Activated CD4-positive, alpha-beta T cell treated with anti-CD3 and anti-CD28 coated beads, Interleukin-2, amount 50 U/mL, for 1 hour (primary cell): ENCODE results near the gene RIPOR2.
"Not testable (repeated sequence)": the region's sequence is repeated elsewhere in the genome, so short reads cannot be mapped to it uniquely, and the experiment has no call there.

Experiments used
- DNase-seq: peaks from one replicate; pipeline ENCODE4 v3.0.0-alpha.2; 2020

RIPOR2 gene

DNA sequence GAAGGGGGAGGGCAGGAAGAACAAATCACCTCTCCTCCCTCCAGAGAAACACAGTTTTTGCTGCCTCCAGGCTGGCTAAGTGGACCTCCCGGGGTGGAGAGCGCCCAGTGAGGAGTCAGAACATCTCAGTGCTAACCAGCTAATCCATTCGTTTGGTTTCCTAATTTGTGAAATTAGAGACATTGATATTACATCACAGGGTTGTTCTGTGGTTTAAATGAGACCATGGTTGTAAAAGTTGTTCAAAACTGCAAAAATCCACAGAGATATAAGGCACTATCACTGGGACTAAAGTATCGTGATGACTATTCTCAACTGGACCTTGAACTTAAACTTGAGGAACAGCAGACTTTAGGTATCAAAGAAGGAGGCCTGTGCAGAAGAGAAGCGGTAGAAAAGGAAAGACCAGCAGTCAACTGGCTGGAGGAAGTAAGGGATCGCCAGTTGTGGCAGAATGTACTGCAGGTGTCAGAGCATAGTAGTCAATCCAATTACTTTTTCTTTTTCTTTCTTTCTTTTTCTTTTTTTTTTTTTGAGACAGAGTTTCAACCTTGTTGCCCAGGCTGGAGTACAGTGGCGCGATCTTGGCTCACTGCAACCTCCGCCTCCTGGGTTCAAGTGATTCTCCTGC, 33.9 kb downstream of the RIPOR2 start:
- no peak for DNase-seq

DNA sequence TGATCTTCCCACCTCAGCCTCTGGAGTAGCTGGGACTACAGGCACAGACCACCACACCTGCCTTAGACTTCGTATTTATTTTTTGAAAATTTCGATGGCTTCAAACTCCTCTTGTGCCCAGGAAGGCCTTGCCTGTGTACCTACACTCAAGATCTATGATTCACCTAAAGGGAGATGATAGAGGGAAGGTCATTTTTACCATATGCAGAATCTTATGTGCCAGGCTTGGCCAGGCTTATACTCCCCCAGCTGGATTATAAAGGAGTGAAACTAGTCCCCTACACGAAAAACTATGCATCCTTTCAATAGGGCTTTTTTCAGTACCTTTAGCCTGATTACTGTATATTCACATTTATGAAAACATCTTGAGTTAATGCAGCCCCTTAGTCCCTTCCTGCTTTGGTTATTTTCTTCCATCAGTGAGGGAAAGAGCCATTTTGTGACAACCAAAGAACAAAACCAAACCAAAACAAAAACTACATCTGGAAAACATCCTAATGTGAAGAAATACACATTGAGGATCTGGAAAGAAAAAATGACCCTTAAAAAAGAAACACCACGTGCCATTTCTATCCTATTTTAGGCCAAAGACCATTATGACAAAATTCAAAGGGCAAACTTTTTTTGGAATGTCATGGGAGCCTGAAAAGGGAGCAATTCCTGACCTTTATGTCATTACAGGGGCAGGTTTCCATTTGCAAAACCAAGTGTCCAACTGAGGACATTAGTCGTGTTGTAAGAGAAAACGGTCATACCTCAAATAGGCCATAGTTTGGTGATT, 34.7 kb downstream of the RIPOR2 start:
- no peak for DNase-seq

DNA sequence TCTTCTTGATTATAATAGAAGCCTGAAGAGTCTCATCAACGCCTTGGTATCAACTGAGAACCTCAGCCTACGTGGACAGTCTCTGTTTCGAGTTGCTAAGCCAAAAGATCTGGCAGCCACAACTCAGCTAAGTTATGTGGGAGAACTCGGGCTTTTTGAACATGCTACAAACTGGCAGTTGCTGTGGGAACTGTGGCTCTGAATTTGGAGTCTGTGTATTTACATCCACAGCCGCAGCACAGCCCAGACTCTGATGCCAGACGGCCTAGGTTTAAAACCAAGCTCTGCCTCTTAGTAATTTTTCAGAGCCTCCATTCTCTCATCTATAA, 35.8 kb downstream of the RIPOR2 start:
- peak; percentile 37 for DNase-seq

DNA sequence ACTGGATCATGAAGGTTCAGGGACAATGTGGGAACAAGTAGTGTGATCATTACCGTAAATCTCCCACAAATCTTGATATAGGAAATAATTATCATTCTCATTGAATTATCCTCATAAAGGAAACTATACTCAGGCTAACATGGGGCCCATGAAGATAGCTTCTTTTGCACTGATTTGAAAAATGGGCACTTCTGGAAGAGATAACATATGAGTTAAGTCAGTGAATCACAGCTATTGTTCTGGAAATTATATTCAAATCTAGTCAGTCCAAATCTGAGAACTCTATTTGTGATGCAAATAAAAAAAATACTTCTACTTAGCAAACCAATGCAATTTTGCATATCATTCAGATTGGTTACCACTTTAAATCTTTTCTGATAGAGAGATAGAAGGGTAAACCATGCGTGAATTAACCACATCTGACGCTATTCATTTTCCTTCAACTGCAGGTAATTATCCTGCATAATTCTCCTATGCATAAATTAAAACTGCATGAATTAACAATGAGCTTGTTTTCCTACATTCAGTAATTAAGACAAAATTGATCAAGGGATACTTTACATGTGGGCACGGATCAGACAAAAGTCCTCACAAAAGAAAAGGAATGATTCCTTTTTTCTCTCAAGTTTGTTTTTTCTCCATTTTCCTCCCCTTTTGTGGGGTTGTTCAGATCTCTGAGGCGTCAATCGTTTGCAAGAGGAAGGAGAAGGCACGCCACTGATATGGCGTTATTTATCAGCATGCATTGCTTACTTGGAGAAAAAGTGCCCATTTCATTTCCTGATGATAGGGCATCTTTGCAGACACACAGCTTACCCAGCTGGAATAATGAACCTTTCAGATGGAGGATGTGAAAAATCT, 36.4 kb downstream of the RIPOR2 start:
- DNase-seq: no peak

DNA sequence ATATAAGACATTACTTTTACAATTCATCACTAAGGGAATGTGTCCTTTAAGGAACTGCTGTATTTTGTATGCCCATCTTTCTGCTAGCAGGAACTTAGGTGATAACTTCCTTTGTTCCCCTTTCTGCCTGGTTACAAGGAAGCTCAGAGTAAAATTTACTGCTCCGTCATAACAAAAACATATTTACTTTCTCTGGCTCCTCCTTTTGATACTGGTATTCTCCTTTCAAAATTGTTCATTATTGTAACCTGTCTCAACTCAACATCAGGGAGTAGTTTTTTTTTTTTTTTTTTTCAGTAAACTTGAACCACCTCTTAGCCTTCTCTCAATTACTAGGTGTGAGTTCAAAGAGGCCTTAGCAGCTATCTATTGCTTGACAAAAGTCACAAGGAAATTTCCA, 37.1 kb downstream of the RIPOR2 start:
- DNase-seq: no peak

DNA sequence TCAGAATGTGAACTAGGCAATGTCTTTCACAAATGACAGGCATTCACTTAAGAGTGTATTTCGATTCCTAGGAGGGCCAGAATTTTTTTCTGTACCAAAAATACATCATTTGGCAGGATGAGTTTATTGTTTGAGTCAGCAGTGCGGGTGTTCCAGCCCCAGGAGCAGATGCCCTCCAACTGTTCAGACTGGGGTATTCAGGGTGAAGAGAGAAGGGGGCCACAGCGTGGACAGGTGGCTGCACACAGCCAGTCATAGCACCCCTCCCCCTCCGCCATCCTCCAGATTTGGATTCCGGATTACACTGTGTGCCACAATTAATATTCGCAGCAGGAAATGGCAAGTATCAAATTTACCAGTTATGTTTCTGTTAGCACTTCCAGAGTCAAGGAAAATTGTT, 38.6 kb downstream of the RIPOR2 start:
- DNase-seq: no peak

DNA sequence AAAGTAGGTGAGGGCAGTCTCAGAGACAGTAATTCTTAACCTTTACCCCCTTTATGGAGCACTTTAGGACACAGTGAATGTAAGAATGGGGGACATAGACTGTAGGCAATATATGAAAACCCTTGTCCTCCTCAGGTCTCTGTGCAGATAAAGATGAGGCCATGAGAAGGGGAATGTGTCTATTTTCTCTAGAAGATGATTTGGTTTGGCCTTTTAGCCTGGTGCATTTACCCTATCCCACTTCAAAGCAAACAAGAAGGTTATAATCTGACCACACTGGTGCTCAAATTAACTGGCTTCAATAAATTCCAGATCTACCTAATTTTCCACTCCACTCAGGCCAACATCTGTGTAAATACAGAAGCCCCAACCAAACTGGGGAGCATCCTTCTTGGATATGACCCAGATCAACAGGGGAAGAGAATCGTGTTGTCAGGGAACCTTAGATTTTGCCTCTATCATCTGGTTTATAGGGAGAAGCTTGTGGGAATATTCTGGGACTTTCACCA, 42.4 kb downstream of the RIPOR2 start:
- no peak for DNase-seq

DNA sequence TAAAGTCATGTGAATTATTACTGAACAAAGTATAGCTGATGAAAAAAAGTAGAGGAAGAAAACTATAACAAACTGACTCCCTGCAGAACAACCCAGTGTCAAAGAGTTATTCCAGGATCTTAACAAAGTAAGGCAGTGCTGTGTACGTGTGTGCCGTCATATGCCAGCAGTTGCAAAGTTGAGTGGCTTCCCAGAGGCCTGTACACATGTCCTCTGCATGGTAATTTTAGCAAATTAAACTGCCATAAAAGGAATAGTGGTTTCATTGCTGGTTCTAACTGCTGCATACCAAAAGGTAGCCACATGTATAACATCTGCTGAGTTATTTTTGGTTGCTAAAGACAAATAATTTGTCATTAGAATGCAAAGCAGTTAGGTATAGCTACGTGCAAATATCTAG, 44.8 kb downstream of the RIPOR2 start:
- no peak for DNase-seq

DNA sequence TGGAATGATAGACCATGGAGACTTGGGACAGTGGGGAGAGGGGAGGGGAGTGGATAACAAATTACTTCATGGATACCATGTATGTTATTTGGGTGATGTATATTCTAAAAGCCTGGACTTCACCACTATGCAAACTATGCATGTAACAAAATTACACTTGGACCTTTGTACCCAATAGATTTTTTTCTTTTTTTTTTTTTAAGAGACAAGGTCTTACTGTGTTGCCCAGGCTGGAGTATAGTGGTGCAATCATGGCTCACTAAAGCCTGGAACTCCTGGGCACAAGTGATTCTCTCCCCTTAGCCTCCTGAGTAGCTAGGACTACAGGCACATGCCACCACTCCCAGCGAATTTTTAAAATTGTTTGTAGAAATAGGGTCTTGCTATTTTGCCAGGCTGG, 45.3 kb downstream of the RIPOR2 start:
- DNase-seq: no peak

DNA sequence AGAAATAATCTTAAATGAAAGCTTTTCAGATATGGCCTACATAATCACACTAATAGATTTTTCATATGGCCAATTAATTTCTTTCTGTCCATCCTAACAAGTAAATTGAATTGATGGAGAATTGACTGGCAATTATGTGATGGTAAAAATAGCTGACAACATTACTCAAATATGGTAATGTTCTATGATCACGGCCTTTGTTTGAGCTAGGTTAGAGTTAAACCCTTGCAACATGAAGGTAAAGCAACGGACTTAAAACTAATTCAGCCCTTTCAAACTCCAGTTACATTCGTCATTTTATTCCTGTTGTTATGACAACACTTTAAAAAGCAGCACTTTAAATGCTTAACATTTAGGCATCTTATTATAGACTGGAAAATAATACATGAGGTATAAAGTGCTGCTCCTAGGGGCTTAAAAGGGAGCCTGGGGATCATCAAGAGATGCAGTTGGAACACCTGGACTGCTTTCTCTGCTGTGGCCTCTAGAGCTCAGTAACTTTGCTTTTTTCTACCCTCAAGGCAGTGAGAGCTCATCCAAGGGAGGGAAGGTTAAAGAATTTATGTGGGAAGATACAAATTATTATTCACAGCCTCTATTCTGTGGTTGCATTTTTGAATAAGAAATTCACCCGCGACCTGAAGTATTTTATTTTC, 46.9 kb downstream of the RIPOR2 start:
- DNase-seq: no peak

DNA sequence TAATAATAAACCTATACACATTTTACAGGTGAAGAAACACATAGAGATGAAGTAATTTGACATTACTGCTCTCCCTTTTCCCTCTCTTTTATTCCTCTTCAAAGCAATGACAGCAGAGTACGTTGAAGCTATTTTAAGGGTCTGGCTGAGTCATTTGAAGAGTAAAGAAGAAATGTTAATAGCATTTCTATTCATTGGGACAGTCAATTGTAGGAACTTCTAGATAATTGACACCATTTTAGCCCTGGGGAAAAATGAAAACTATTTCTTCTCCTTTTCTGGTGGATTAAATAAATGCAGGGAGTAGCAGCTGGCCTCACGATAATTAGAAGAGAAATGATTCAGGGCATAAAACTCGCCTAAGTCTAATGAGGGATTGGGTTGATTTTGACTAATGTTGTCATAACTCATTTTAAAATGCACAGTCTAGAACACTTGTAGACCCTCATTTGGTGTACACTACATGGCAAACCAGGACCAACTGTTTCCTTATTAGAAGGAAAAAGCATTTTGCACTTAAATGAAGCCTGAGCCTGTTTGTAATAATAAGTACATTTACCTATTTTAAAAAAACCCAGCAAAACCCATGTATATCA, 48.1 kb downstream of the RIPOR2 start:
- DNase-seq: no peak

DNA sequence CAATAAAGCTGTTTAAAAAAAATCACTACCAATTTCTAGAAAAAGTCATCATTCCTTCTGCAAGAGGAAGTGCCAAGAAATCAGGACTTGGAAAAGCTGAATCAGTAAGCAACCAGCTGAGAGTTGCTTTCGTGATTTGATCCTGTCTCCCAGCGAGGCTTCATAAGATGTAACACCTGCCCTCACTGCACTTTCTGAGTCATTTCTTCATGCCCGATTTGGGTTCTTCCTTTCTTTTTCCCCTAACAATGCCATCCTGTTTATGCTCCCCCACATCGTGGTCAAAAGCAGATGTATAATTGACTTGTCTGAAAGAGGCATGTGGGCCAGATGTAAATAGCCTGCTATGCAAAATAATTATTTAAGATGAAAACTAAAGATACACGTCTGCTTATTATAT, 52.1 kb downstream of the RIPOR2 start:
- no peak for DNase-seq

DNA sequence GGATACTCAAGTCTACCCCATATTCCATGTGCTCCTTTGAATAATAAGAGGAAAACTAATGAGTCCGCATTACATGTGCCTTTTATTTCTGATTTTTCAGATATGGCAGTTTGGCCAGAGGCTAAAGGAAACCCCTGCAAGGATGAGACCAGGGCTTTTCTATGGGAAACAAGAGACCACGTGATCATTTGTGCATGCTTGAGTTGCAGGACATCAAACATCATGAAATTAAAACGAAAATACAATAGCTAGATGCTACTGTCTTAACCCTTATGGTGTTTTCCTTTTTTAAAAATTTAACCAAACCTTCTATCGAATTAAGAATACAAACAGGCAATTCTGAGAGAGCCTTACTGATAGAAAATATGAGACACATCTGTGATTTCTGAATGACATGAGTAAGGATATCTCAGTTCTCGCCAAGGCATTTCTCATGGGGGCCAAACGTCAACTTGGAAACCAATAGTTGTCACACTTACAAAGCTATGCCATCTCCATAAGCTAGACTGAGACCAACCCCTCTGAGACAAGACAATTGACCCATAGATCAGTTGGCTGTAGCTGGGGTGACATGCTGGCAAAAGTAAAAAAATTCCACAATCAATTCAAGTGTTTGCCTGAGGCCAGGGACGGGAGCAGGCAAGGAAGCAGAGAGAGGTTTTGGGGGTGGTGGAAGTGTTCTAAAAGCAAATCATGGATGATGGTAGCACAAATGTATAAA, 52.8 kb downstream of the RIPOR2 start:
- DNase-seq: no peak

DNA sequence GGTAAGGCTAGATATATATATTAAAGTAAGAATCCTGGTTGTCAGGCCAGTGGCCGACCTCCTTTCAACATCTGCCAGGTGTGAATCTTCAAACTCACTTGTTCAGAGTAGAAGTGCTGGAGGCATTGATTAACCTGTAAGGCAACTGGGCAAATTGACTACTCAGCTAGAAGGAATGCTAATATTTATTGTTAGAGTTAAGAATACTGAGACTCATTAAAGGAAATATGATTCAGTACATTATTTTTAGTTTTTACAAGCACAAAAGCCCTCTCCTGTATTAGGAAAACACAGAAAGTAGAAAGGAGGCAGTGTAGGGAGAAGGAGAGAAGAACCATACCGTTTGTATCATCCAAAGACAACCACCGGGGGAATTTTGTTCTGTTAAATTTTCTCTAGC, 53.5 kb downstream of the RIPOR2 start:
- no peak for DNase-seq

DNA sequence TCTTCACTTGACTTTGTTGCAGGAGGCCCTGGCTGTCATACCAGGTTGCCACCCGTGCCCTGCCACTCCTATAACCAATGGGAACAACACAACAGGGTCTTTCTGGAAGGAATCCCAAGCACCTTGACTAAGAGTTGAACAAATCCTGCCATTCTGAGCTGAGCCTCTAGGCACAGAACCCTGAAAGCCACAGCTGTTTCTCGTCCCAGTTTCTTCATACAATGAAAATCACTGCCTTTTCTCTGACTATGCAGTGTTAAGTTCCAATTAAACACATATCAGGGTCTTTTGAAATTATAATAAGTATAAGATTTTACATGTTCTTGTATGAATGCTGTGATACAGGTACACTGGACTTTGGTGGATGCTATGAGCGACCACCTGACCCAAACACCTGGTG, 54.4 kb downstream of the RIPOR2 start:
- DNase-seq: no peak

DNA sequence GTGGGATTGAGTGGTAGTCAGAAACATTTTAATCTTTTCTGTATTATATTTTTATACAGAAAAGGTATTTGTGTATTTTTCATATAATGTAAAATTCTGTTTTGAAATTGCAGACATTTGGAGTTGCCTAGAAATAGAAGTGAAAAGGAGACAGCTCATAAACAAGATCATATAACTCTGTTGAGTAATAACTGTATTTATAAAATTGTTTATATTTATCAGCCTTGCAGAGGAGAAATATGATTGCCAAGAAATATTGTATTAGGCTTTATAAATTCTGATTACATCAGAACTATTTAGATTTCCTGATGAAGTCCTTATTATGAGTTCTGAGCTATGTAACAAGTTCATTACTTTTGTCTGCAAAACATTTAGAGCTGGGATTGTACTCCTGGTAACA, 55.3 kb downstream of the RIPOR2 start:
- no peak for DNase-seq

DNA sequence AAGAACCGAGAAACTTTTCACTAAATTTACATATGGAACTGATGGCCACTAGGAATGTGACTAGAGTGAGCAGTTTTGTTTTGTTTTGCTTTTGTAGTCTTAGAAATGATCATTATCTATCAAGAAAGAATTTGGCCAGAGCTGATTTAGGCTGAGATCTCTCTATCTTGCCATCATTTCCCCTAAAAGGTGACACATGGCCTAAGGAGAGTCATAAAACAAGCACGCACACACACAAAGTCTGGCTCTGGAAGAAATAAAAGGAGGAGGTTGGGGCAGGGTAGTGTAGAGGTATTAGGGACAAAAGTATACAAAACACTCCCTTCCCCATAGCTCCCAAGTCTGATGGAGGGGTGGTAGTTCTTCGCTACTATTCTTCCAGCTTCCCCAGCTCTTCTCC, 56.4 kb downstream of the RIPOR2 start:
- no peak for DNase-seq

DNA sequence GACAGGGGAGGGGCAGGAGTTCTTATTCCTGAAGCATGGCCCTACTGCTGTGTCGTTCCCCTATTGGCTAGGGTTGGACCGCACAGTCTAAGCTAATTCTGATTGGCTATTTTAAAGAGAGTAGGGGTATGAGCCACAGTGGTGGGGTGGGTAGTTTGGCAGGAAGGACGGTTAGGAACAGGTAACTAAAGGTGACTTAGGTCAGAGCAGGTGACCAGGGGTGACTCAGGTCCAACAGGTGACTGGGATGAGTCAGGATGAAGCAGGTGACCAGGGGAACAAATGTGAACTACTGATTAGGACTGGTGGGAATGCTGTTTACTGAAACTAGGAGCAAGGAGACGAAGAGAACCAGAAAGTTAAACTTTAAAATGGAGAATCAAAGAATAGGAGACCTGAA, 58.0 kb downstream of the RIPOR2 start:
- DNase-seq: not testable (repeated sequence)

DNA sequence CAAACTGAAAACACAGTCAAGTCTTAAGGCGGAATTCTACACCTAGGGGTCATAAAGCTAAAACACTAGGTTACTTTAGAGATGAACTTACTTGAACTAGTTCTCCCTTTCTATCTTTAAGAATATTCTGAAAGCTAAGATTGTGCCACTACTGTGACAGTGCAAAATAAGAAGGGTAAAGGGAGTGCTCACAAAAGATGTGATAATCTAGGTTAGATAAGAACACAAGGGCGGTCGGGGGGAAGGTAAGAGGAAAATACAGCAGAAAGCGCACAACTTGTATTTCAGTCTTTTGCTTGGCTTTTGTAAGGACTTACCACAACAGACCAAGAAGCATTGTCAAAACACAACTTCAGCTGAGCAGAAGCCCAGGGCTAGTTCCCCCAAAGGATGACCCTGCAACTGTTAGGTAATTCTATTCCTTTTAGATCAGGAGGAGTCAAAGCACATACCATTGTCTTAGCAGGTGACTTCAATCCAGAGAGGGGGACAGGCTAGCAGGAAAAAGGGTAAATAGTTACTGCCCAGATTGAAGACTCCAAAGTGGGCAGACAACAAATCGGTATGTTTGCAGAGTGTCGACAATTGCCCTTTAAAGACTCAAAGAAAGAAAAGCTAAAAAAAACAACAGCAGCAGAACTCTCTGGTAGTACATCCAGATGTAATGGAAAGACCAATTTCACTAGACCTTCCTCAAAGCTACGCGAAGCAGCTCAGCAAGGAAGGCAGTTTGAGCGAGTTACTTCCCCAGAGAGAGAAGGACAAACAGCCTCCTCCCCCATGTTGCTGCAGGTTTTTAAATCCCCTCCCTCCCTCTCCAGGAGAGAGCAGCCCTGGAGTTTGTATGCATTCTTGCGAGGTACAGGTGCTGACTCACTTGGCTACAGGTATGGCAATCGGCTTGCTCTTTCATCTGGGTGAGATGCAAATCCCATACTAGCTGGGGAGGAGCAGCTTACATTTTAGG, 59.0 kb downstream of the RIPOR2 start:
- DNase-seq: no peak

DNA sequence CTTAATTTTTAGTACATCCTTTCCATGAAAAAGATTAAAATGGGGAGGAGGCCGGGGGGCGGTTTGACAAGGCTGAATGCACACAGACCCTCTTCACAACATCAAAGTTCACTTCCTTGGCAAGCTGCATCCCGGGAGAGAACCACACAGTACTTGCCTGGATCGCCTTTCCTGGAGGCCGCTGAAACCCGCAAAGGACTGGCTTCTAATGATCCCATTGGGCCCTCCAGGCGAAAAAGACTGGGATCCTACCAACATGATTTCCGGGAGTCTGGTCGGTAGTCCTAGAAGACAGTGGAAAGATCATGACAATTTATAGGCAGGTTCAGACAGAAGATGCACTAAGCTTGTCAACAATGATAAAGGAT, 60.2 kb downstream of the RIPOR2 start:
- DNase-seq: no peak
